HEK293 (cell line): ENCODE results near the gene CDC42SE1.

Source experiments
- CTCF ChIA-PET: fragments of 350-600 bp; formaldehyde crosslinking; extraction: SDS; loops from one replicate; lab custom pipeline; 2021; ENCODE audit warnings: antibody characterized with exemption; lab: Yijun Ruan, JAX
- POLR2A ChIA-PET: fragments of 300-600 bp; formaldehyde crosslinking; extraction: SDS; loops from one replicate; lab custom pipeline; 2020; ENCODE audit warnings: antibody characterized with exemption, inconsistent platforms; lab: Yijun Ruan, JAX
- H3K27ac ChIP-seq: fragments of 200-500 bp; sonication (Bioruptor generic); 2 replicates; pipeline ENCODE4 v1.5.1; 2014; ENCODE audit warnings: low read depth, low read length, control low read depth, inconsistent platforms; ENCODE audit errors: extremely low read depth
- H3K36me3 ChIP-seq, 2 experiments: fragments of 200-500 bp in 1 of 2; sonication (Bioruptor generic) in 1 of 2; 1 replicate in 1 of 2; 2 replicates in 1 of 2; pipeline ENCODE4 v1.5.1; 2014 to 2017; ENCODE audit warnings: inconsistent platforms in 2 of 2, low read length in 2 of 2; ENCODE audit not compliant: control insufficient read depth in 2 of 2, insufficient read depth in 1 of 2
- H3K4me1 ChIP-seq: fragments of 200-500 bp; sonication (Bioruptor generic); 2 replicates; pipeline ENCODE4 v1.5.1; 2014; ENCODE audit warnings: mild to moderate bottlenecking, low read length, inconsistent platforms; ENCODE audit not compliant: control insufficient read depth, insufficient read depth
- H3K4me3 ChIP-seq: 2 replicates; pipeline ENCODE4 v1.5.1; 2011; ENCODE audit warnings: low read depth, mild to moderate bottlenecking, control low read depth, low read length, moderate library complexity
- H3K9me3 ChIP-seq: fragments of 200-500 bp; sonication (Bioruptor generic); 2 replicates; pipeline ENCODE4 v1.5.1; 2014; ENCODE audit warnings: low read depth, low read length, inconsistent platforms; ENCODE audit not compliant: control insufficient read depth, insufficient read depth
- BCL11A ChIP-seq: fragments of 450-650 bp; formaldehyde crosslinking; IDR thresholded peaks from 2 replicates; pipeline ENCODE4 v1.5.1; 2016; ENCODE audit warnings: low read depth, missing biosample characterization, missing genetic modification characterization
- GLIS1 ChIP-seq: fragments of 450-650 bp; formaldehyde crosslinking; IDR thresholded peaks from 2 replicates; pipeline ENCODE4 v1.5.1; 2016; ENCODE audit warnings: missing biosample characterization, missing genetic modification characterization
- KLF8 ChIP-seq: fragments of 450-650 bp; formaldehyde crosslinking; IDR thresholded peaks from 2 replicates; pipeline ENCODE4 v1.5.1; 2016; ENCODE audit warnings: missing biosample characterization, missing genetic modification characterization
- REPIN1 ChIP-seq: fragments of 450-650 bp; formaldehyde crosslinking; IDR thresholded peaks from 2 replicates; pipeline ENCODE4 v1.5.1; 2017; ENCODE audit warnings: missing biosample characterization, missing genetic modification characterization, low read depth
- WT1 ChIP-seq: fragments of 450-650 bp; formaldehyde crosslinking; IDR thresholded peaks from 2 replicates; pipeline ENCODE4 v1.5.1; 2016; ENCODE audit warnings: missing biosample characterization, missing genetic modification characterization
- ZFHX2 ChIP-seq: fragments of 450-650 bp; formaldehyde crosslinking; conservative IDR thresholded peaks from 2 replicates; pipeline ENCODE4 v1.5.1; 2016; ENCODE audit warnings: missing biosample characterization, missing genetic modification characterization
- ZFP37 ChIP-seq: fragments of 450-650 bp; formaldehyde crosslinking; IDR thresholded peaks from 2 replicates; pipeline ENCODE4 v1.5.1; 2016; ENCODE audit warnings: missing biosample characterization, missing genetic modification characterization
- ZFP69B ChIP-seq: fragments of 450-650 bp; formaldehyde crosslinking; IDR thresholded peaks from 2 replicates; pipeline ENCODE4 v1.5.1; 2016; ENCODE audit warnings: missing biosample characterization, missing genetic modification characterization
- ZNF114 ChIP-seq: fragments of 450-650 bp; formaldehyde crosslinking; IDR thresholded peaks from 2 replicates; pipeline ENCODE4 v1.5.0; 2017; ENCODE audit warnings: missing biosample characterization, missing genetic modification characterization
- ZNF133 ChIP-seq: fragments of 450-650 bp; formaldehyde crosslinking; IDR thresholded peaks from 2 replicates; pipeline ENCODE4 v1.5.1; 2016; ENCODE audit warnings: missing biosample characterization, missing genetic modification characterization
- ZNF155 ChIP-seq: fragments of 450-650 bp; formaldehyde crosslinking; IDR thresholded peaks from 2 replicates; pipeline ENCODE4 v1.5.1; 2016; ENCODE audit warnings: missing biosample characterization, missing genetic modification characterization
- ZNF266 ChIP-seq: fragments of 450-650 bp; formaldehyde crosslinking; IDR thresholded peaks from 2 replicates; pipeline ENCODE4 v1.5.1; 2016; ENCODE audit warnings: missing biosample characterization, missing genetic modification characterization, low read depth
- ZNF37A ChIP-seq: fragments of 450-650 bp; IDR thresholded peaks from 2 replicates; pipeline ENCODE4 v1.5.1; 2018; ENCODE audit warnings: missing biosample characterization, missing genetic modification characterization
- ZNF571 ChIP-seq: fragments of 450-650 bp; formaldehyde crosslinking; IDR thresholded peaks from 2 replicates; pipeline ENCODE4 v1.5.0; 2017; ENCODE audit warnings: missing biosample characterization, missing genetic modification characterization
- ZNF629 ChIP-seq: fragments of 450-650 bp; formaldehyde crosslinking; IDR thresholded peaks from 2 replicates; pipeline ENCODE4 v1.5.1; 2017; ENCODE audit warnings: missing biosample characterization, missing genetic modification characterization
- ZNF747 ChIP-seq: fragments of 450-650 bp; formaldehyde crosslinking; IDR thresholded peaks from 2 replicates; pipeline ENCODE4 v1.5.1; 2016; ENCODE audit warnings: missing biosample characterization, missing genetic modification characterization
- ZXDB ChIP-seq: fragments of 450-650 bp; formaldehyde crosslinking; IDR thresholded peaks from 2 replicates; pipeline ENCODE4 v1.5.1; 2016; ENCODE audit warnings: missing biosample characterization, missing genetic modification characterization
- TF ChIP-seq, protein P1 (sequence below): fragments of 450-650 bp; formaldehyde crosslinking; IDR thresholded peaks from 2 replicates; pipeline ENCODE4 v1.5.1; 2016; ENCODE audit warnings: missing biosample characterization, missing genetic modification characterization
- TF ChIP-seq, protein P2 (sequence below): fragments of 450-650 bp; formaldehyde crosslinking; optimal IDR thresholded peaks from 2 replicates; pipeline ENCODE3; 2016; ENCODE audit warnings: missing biosample characterization, mild to moderate bottlenecking, missing genetic modification characterization
- TF ChIP-seq, protein P3 (sequence below): fragments of 450-650 bp; formaldehyde crosslinking; IDR thresholded peaks from 2 replicates; pipeline ENCODE4 v1.5.1; 2016; ENCODE audit warnings: missing biosample characterization, missing genetic modification characterization
- TF ChIP-seq, protein P4 (sequence below): fragments of 450-650 bp; formaldehyde crosslinking; IDR thresholded peaks from 2 replicates; pipeline ENCODE4 v1.5.1; 2016; ENCODE audit warnings: missing biosample characterization, missing genetic modification characterization
- TF ChIP-seq, protein P5 (sequence below): fragments of 450-650 bp; formaldehyde crosslinking; IDR thresholded peaks from 2 replicates; pipeline ENCODE4 v1.5.1; 2016; ENCODE audit warnings: missing biosample characterization, missing genetic modification characterization
- TF ChIP-seq, protein P6 (sequence below): fragments of 450-650 bp; formaldehyde crosslinking; IDR thresholded peaks from 2 replicates; pipeline ENCODE4 v1.5.1; 2016; ENCODE audit warnings: missing biosample characterization, missing genetic modification characterization
- TF ChIP-seq, protein P7 (sequence below): fragments of 450-650 bp; IDR thresholded peaks from 2 replicates; pipeline ENCODE4 v1.5.1; 2018; ENCODE audit warnings: missing biosample characterization, missing genetic modification characterization

Gene CDC42SE1

DNA sequence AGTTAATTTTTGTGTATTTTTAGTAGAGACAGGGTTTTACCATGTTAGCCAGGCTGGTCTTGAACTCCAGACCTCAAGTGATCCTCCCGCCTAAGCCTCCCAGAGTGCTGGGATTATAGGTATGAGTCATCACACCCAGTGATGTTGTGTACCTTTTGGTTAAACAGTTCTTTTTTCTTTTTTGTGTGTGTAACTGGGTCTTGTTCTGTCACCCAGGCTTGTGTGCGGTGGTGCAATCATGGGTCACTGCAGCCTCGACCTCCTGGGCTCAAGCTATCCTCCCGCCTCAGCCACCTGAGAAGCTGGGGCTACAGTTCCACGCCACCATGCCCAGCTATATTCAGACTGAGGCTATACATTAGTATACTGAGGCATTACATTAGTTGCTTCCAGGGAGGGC lies 48.9 kb upstream of the CDC42SE1 start:
- ChIA-PET CTCF (no interaction called here), POLR2A (no interaction called here)
- H3K4me1 ChIP-seq: no peaks in the 10 kb centered on the region
- H3K36me3 ChIP-seq: peaks cover 0 to 3% of the 10 kb centered on the region in 2 experiments; a peak in 2 of 3 replicates
- no peak overlapping the region for H3K4me3 ChIP-seq
- no peaks in the 10 kb centered on the region for H3K9me3 ChIP-seq
- TF ChIP-seq ZNF747 (tag by site-specific recombination) (no peak), ZNF629 (tag by site-specific recombination) (no peak), ZNF37A (tag by site-specific recombination) (no peak), REPIN1 (tag by site-specific recombination) (no peak), WT1 (tag by site-specific recombination) (peak; percentile 70), GLIS1 (peak; percentile 67), ZFP69B (tag by site-specific recombination) (no peak), ZNF114 (tag by site-specific recombination) (no peak), BCL11A (tag by site-specific recombination) (no peak), KLF8 (tag by site-specific recombination) (0 out of 2 replicates have a peak, but pooled peaks have one; percentile 28)
- TF ChIP-seq, protein P1, sequence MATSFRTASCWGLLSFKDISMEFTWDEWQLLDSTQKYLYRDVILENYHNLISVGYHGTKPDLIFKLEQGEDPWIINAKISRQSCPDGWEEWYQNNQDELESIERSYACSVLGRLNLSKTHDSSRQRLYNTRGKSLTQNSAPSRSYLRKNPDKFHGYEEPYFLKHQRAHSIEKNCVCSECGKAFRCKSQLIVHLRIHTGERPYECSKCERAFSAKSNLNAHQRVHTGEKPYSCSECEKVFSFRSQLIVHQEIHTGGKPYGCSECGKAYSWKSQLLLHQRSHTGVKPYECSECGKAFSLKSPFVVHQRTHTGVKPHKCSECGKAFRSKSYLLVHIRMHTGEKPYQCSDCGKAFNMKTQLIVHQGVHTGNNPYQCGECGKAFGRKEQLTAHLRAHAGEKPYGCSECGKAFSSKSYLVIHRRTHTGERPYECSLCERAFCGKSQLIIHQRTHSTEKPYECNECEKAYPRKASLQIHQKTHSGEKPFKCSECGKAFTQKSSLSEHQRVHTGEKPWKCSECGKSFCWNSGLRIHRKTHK (tag by site-specific recombination): no peak
- TF ChIP-seq, protein P2, sequence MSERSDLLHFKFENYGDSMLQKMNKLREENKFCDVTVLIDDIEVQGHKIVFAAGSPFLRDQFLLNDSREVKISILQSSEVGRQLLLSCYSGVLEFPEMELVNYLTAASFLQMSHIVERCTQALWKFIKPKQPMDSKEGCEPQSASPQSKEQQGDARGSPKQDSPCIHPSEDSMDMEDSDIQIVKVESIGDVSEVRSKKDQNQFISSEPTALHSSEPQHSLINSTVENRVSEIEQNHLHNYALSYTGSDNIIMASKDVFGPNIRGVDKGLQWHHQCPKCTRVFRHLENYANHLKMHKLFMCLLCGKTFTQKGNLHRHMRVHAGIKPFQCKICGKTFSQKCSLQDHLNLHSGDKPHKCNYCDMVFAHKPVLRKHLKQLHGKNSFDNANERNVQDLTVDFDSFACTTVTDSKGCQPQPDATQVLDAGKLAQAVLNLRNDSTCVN: no peak
- TF ChIP-seq, protein P3, sequence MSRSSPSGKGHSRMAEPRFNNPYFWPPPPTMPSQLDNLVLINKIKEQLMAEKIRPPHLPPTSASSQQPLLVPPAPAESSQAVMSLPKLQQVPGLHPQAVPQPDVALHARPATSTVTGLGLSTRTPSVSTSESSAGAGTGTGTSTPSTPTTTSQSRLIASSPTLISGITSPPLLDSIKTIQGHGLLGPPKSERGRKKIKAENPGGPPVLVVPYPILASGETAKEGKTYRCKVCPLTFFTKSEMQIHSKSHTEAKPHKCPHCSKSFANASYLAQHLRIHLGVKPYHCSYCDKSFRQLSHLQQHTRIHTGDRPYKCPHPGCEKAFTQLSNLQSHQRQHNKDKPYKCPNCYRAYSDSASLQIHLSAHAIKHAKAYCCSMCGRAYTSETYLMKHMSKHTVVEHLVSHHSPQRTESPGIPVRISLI (tag by site-specific recombination): peak; percentile 39; the same call in 1 of the 2 replicates
- TF ChIP-seq, protein P4, sequence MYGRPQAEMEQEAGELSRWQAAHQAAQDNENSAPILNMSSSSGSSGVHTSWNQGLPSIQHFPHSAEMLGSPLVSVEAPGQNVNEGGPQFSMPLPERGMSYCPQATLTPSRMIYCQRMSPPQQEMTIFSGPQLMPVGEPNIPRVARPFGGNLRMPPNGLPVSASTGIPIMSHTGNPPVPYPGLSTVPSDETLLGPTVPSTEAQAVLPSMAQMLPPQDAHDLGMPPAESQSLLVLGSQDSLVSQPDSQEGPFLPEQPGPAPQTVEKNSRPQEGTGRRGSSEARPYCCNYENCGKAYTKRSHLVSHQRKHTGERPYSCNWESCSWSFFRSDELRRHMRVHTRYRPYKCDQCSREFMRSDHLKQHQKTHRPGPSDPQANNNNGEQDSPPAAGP (tag by site-specific recombination): 0 out of 2 replicates have a peak, but pooled peaks have one; percentile 16
- TF ChIP-seq, all 188 proteins: peak for 5
- H3K27ac ChIP-seq: no peak overlapping the region

DNA sequence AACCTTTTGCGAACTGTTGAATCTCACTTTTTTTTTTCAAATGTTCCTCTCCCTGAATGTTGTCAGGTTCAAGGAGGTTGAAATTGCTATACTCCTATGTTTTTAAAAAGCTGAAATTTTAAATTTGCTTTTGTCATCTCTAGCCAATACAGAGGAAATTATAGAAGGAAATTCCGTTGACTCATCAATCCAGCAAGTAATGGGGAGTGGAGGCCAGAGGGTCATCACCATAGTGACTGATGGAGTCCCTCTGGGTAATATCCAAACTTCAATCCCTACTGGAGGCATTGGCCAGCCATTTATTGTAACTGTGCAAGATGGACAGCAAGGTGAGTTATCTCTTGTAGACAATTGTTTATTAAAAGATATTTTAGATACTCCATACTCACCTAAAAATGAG lies 47.5 kb upstream of the CDC42SE1 start:
- POLR2A ChIA-PET: interaction anchor here (0.6 to 0.7 kb wide), 2 partner anchors 121 to 1138 kb away, joined by 3 to 4 read pairs; no protein-coding TSS in a partner anchor
- no peak overlapping the region for H3K27ac ChIP-seq
- peaks cover 0 to 3% of the 10 kb centered on the region in 2 experiments; a peak in 2 of 3 replicates for H3K36me3 ChIP-seq
- TF ChIP-seq ZNF266 (tag by site-specific recombination) (no peak), ZNF133 (tag by site-specific recombination) (no peak), ZFP37 (tag by site-specific recombination) (no peak), ZFHX2 (tag by site-specific recombination) (no peak), ZNF571 (no peak), ZXDB (tag by site-specific recombination) (no peak), ZNF155 (no peak)
- TF ChIP-seq, protein P5, sequence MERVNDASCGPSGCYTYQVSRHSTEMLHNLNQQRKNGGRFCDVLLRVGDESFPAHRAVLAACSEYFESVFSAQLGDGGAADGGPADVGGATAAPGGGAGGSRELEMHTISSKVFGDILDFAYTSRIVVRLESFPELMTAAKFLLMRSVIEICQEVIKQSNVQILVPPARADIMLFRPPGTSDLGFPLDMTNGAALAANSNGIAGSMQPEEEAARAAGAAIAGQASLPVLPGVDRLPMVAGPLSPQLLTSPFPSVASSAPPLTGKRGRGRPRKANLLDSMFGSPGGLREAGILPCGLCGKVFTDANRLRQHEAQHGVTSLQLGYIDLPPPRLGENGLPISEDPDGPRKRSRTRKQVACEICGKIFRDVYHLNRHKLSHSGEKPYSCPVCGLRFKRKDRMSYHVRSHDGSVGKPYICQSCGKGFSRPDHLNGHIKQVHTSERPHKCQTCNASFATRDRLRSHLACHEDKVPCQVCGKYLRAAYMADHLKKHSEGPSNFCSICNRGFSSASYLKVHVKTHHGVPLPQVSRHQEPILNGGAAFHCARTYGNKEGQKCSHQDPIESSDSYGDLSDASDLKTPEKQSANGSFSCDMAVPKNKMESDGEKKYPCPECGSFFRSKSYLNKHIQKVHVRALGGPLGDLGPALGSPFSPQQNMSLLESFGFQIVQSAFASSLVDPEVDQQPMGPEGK: no peak
- TF ChIP-seq, protein P6, sequence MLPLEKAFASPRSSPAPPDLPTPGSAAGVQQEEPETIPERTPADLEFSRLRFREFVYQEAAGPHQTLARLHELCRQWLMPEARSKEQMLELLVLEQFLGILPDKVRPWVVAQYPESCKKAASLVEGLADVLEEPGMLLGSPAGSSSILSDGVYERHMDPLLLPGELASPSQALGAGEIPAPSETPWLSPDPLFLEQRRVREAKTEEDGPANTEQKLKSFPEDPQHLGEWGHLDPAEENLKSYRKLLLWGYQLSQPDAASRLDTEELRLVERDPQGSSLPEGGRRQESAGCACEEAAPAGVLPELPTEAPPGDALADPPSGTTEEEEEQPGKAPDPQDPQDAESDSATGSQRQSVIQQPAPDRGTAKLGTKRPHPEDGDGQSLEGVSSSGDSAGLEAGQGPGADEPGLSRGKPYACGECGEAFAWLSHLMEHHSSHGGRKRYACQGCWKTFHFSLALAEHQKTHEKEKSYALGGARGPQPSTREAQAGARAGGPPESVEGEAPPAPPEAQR: no peak
- TF ChIP-seq, protein P7, sequence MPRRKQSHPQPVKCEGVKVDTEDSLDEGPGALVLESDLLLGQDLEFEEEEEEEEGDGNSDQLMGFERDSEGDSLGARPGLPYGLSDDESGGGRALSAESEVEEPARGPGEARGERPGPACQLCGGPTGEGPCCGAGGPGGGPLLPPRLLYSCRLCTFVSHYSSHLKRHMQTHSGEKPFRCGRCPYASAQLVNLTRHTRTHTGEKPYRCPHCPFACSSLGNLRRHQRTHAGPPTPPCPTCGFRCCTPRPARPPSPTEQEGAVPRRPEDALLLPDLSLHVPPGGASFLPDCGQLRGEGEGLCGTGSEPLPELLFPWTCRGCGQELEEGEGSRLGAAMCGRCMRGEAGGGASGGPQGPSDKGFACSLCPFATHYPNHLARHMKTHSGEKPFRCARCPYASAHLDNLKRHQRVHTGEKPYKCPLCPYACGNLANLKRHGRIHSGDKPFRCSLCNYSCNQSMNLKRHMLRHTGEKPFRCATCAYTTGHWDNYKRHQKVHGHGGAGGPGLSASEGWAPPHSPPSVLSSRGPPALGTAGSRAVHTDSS (tag by site-specific recombination): no peak
- CTCF ChIA-PET: interaction anchor here (0.6 to 1.0 kb wide), 4 partner anchors 47 to 143 kb away, joined by 3 to 5 read pairs (median 4); partner anchors contain the start of genes TMOD4 and TNFAIP8L2
- no peaks in the 10 kb centered on the region for H3K9me3 ChIP-seq
- H3K4me3 ChIP-seq: no peak overlapping the region
- H3K4me1 ChIP-seq: no peaks in the 10 kb centered on the region
